Transverse colon (tissue), 4 donors: ENCODE results near the gene COMP. TPM values are rescaled to one million over a fixed set of nuclear protein-coding genes. Genes with fewer than 3 reads are reported as not detected.

Experiments used
- DNase-seq: peaks from one replicate; pipeline ENCODE4 v3.0.0-alpha.2; 2019
- H3K27ac ChIP-seq, 4 donors: fragments of 200-600 bp; sonication (generic); 2 replicates each; pipeline ENCODE4 v1.5.1; 2016 to 2018; ENCODE audit warnings: inconsistent platforms in 4 of 4
- H3K27me3 ChIP-seq: fragments of 200-600 bp; sonication (generic); 2 replicates; pipeline ENCODE4 v1.5.1; 2017; ENCODE audit warnings: inconsistent platforms
- H3K36me3 ChIP-seq, 4 donors: fragments of 200-600 bp; sonication (generic); 2 replicates each; pipeline ENCODE4 v1.5.1; 2017 to 2019; ENCODE audit warnings: inconsistent platforms in 4 of 4
- H3K4me1 ChIP-seq, 4 donors: fragments of 200-600 bp; sonication (generic); 2 replicates each; pipeline ENCODE4 v1.5.1; 2017 to 2020; ENCODE audit warnings: inconsistent platforms in 4 of 4
- H3K4me3 ChIP-seq, 4 donors: fragments of 200-600 bp; sonication (generic); 1 replicate in 1 of 4; 2 replicates in 3 of 4; pipeline versions ENCODE4 v1.5.1 to v1.6.1; 2017 to 2019; ENCODE audit warnings: inconsistent platforms in 4 of 4
- H3K9me3 ChIP-seq, 2 donors: fragments of 200-600 bp; sonication (generic); 2 replicates each; pipeline ENCODE4 v1.5.1; 2017 to 2019; ENCODE audit warnings: inconsistent platforms in 2 of 2
- CTCF ChIP-seq, 5 experiments: fragments of 200-600 bp in 3 of 5; fragments of 450-650 bp in 2 of 5; sonication (generic) in 3 of 5; IDR thresholded peaks; 1 replicate in 2 of 5; 2 replicates in 3 of 5; pipeline ENCODE4 v1.5.1; 2016 to 2017; ENCODE audit warnings: antibody characterized with exemption in 5 of 5, inconsistent platforms in 3 of 5, mild to moderate bottlenecking in 2 of 5, moderate library complexity in 1 of 5
- EP300 ChIP-seq: sonication (generic); formaldehyde crosslinking; IDR thresholded peaks from one replicate; pipeline ENCODE4 v1.6.1; 2017; ENCODE audit warnings: antibody characterized with exemption, low read depth
- POLR2A ChIP-seq: fragments of 450-650 bp; IDR thresholded peaks from one replicate; pipeline ENCODE4 v1.6.1; 2016; ENCODE audit warnings: antibody characterized with exemption, mild to moderate bottlenecking, moderate library complexity
- POLR2AphosphoS5 ChIP-seq, 3 donors: sonication (generic); formaldehyde crosslinking; IDR thresholded peaks; one replicate each; pipeline ENCODE4 v1.6.1; 2016; ENCODE audit warnings: antibody characterized with exemption in 3 of 3
- WGBS, 2 donors: methylation state at CpG; one replicate each; pipeline ENCODE4 v1.1.5; 2018; ENCODE audit warnings: low coverage in 1 of 2; 5-methylcytosine and 5-hydroxymethylcytosine counted together
- in situ Hi-C, 4 donors: fragments of 200-750 bp; cut with MboI; loops; one replicate each; pipeline versions ENCODE4 v1.15.0 to v1.15.1; 2017; ENCODE audit warnings: low sequenced_read_pairs in 3 of 4, low pct_ligation_motif_present in 1 of 4, low pct_unique_long_range_greater_than_20kb in 1 of 4
- intact Hi-C: fragments of 100-400 bp; cut with DNase I; formaldehyde crosslinking; loops from one replicate; pipeline ENCODE4 v1.15.1; 2023; ENCODE audit warnings: low total_unique reads
- total RNA-seq, 4 donors: library from RNA; depleted of rRNA; stranded (reverse); fragments of >200 nt; gene quantifications; one replicate each; pipeline ENCODE4 v1.1.0, GENCODE V29; 2016

Gene COMP
- total RNA-seq, 4 donors from 2014 or later: 0.32 to 0.55 TPM; not detected in 2

GRCh38 chr19:18804643-18805042, 13.5 kb upstream of the COMP start:
- intact Hi-C loops (loop anchor here (5.0 kb wide), 1 partner anchor 813 kb away; the partner anchor contains the start of gene PBX4), in situ Hi-C loops (loop anchor here in 1 of 4 donors (25.0 kb wide), 1 partner anchor 192 kb away; the partner anchor contains the start of genes CRLF1 and TMEM59L)
- WGBS, 2 donors: 95% methylated on average over 8 of the region's 8 CpGs; no CpG with 5 or more reads in 1 of the 2 donors

GRCh38 chr19:18804139-18804601, 13.1 kb upstream of the COMP start:
- in situ Hi-C loops: loop anchor here in 1 of 4 donors (25.0 kb wide), 1 partner anchor 192 kb away; the partner anchor contains the start of genes CRLF1 and TMEM59L
- 89% methylated on average over 15 of the region's 15 CpGs; no CpG with 5 or more reads in 1 of the 2 donors for WGBS, 2 donors
- TF ChIP-seq EP300: no peak
- no peak for TF ChIP-seq CTCF (IDR thresholded peaks at IDR 0.05)
- no peak for TF ChIP-seq POLR2AphosphoS5 (IDR thresholded peaks at IDR 0.05)
- no peak for TF ChIP-seq POLR2A

More at GRCh38 chr19:18804643-18805042, 13.5 kb upstream of the COMP start:
- no peak for DNase-seq
- Histone ChIP-seq H3K4me1 (peaks cover 0 to 4% (median 2%) of the 10 kb centered on the region in 4 donors), H3K36me3 (no peaks in the 10 kb centered on the region), H3K27ac (no peak overlapping the region), H3K9me3 (no peaks in the 10 kb centered on the region), H3K4me3 (no peak overlapping the region), H3K27me3 (peaks cover 8% of the 10 kb centered on the region)
- TF ChIP-seq POLR2A: no peak
- TF ChIP-seq POLR2AphosphoS5 (IDR thresholded peaks at IDR 0.05): no peak
- no peak for TF ChIP-seq CTCF (IDR thresholded peaks at IDR 0.05)
- TF ChIP-seq EP300: no peak

GRCh38 chr19:18803550-18804138, 12.5 kb upstream of the COMP start:
- no peak for TF ChIP-seq POLR2A
- no peak for TF ChIP-seq EP300
- TF ChIP-seq POLR2AphosphoS5 (IDR thresholded peaks at IDR 0.05): no peak
- no peak for TF ChIP-seq CTCF (IDR thresholded peaks at IDR 0.05)
- in situ Hi-C loops (loop anchor here in 1 of 4 donors (25.0 kb wide), 1 partner anchor 191 kb away; the partner anchor contains the start of genes CRLF1 and TMEM59L), intact Hi-C loops (loop anchor here (5.0 kb wide), 1 partner anchor 814 kb away; the partner anchor contains the start of gene PBX4)
- Histone ChIP-seq H3K36me3 (no peaks in the 10 kb centered on the region), H3K27ac (no peak overlapping the region), H3K4me3 (no peak overlapping the region), H3K9me3 (no peaks in the 10 kb centered on the region), H3K4me1 (peaks cover 0 to 3% (median 1%) of the 10 kb centered on the region in 4 donors), H3K27me3 (peaks cover 13% of the 10 kb centered on the region)
- WGBS, 2 donors: 77 to 78% methylated on average over 2 to 5 of the region's 5 CpGs
- no peak for DNase-seq

More at GRCh38 chr19:18804139-18804601, 13.1 kb upstream of the COMP start:
- Histone ChIP-seq H3K27ac (no peak overlapping the region), H3K4me3 (no peak overlapping the region), H3K4me1 (peaks cover 0 to 4% (median 1%) of the 10 kb centered on the region in 4 donors), H3K9me3 (no peaks in the 10 kb centered on the region), H3K27me3 (peaks cover 8% of the 10 kb centered on the region), H3K36me3 (no peaks in the 10 kb centered on the region)
- intact Hi-C loops: loop anchor here (5.0 kb wide), 1 partner anchor 813 kb away; the partner anchor contains the start of gene PBX4
- DNase-seq: no peak

GRCh38 chr19:18802354-18802753, 11.2 kb upstream of the COMP start:
- intact Hi-C loops: loop anchor here (5.0 kb wide), 1 partner anchor 815 kb away; the partner anchor contains the start of gene PBX4
- Histone ChIP-seq H3K4me1 (peaks cover 0 to 4% (median 2%) of the 10 kb centered on the region in 4 donors), H3K9me3 (no peaks in the 10 kb centered on the region), H3K36me3 (no peaks in the 10 kb centered on the region), H3K27me3 (peaks cover 26% of the 10 kb centered on the region), H3K27ac (no peak overlapping the region), H3K4me3 (no peak overlapping the region)
- no peak for DNase-seq
- WGBS, 2 donors: 81% methylated on average over 11 of the region's 11 CpGs; no CpG with 5 or more reads in 1 of the 2 donors
- no peak for TF ChIP-seq POLR2AphosphoS5 (IDR thresholded peaks at IDR 0.05)
- TF ChIP-seq CTCF (IDR thresholded peaks at IDR 0.05): no peak
- TF ChIP-seq EP300: no peak
- TF ChIP-seq POLR2A: no peak
- in situ Hi-C loops: loop anchor here in 1 of 4 donors (25.0 kb wide), 1 partner anchor 190 kb away; the partner anchor contains the start of genes CRLF1 and TMEM59L
